Neural cell (in vitro differentiated cells): ENCODE data around the gene SORL1-AS1.

Experiments used
- H2AFZ ChIP-seq: fragments of 200-600, 300-800 bp; sonication (generic), shearing (Covaris generic); 2 replicates; pipeline ENCODE4 v1.6.0; 2014; ENCODE audit warnings: low read depth, mild to moderate bottlenecking, antibody characterized with exemption, low read length, moderate library complexity
- H3F3A ChIP-seq: fragments of 200-600 bp; shearing (Covaris generic); 2 replicates; pipeline ENCODE4 v1.6.1; 2016; ENCODE audit warnings: mild to moderate bottlenecking, moderate library complexity, mixed read lengths, antibody characterized with exemption, low read length; ENCODE audit not compliant: insufficient read depth, poor library complexity, severe bottlenecking
- H3K27ac ChIP-seq: fragments of 200-600, 300-800 bp; sonication (generic), shearing (Covaris generic); 2 replicates; pipeline ENCODE4 v1.5.1; 2014; ENCODE audit warnings: mild to moderate bottlenecking, low read length, moderate library complexity
- H3K27me3 ChIP-seq: fragments of 300-800, 200-600 bp; sonication (generic), shearing (Covaris generic); 2 replicates; pipeline ENCODE4 v1.6.0; 2014; ENCODE audit warnings: mild to moderate bottlenecking, low read depth, low read length, moderate library complexity; ENCODE audit not compliant: insufficient read depth
- H3K36me3 ChIP-seq: fragments of 300-800, 200-600 bp; sonication (generic), shearing (Covaris generic); 2 replicates; pipeline ENCODE4 v1.5.1; 2014; ENCODE audit warnings: mild to moderate bottlenecking, antibody characterized with exemption, low read length, moderate library complexity; ENCODE audit not compliant: insufficient read depth
- H3K4me2 ChIP-seq: fragments of 300-800, 200-600 bp; sonication (generic), shearing (Covaris generic); 2 replicates; pipeline ENCODE4 v1.6.0; 2014; ENCODE audit warnings: mild to moderate bottlenecking, low read length
- H3K4me3 ChIP-seq: fragments of 300-800, 200-600 bp; sonication (generic), shearing (Covaris generic); 2 replicates; pipeline ENCODE4 v1.5.1; 2014; ENCODE audit warnings: mild to moderate bottlenecking, low read length, moderate library complexity
- H3K79me2 ChIP-seq: fragments of 200-600 bp; shearing (Covaris generic); replicated peaks from 2 replicates; pipeline ENCODE4 v1.6.0; 2014; ENCODE audit warnings: mild to moderate bottlenecking, low read length, moderate library complexity; ENCODE audit not compliant: insufficient read depth
- H3K9ac ChIP-seq: fragments of 300-800, 200-600 bp; sonication (generic), shearing (Covaris generic); 2 replicates; pipeline ENCODE4 v1.6.1; 2016; ENCODE audit warnings: mild to moderate bottlenecking, low read length, mixed read lengths
- H3K9me2 ChIP-seq: fragments of 200-600 bp; shearing (Covaris generic); 2 replicates; pipeline ENCODE4 v1.6.1; 2016; ENCODE audit warnings: mild to moderate bottlenecking, low read length, mixed read lengths; ENCODE audit not compliant: insufficient read depth
- H3K9me3 ChIP-seq: fragments of 200-600, 300-800 bp; sonication (generic), shearing (Covaris generic); 2 replicates; pipeline ENCODE4 v1.6.1; 2016; ENCODE audit warnings: mild to moderate bottlenecking, mixed run types, low read length, moderate library complexity, mixed read lengths
- H4K20me1 ChIP-seq: fragments of 200-600 bp; shearing (Covaris generic); 2 replicates; pipeline ENCODE4 v1.6.1; 2016; ENCODE audit warnings: mild to moderate bottlenecking, mixed run types; ENCODE audit not compliant: insufficient read depth
- CTCF ChIP-seq: fragments of 450-650 bp; IDR thresholded peaks from 2 replicates; pipeline ENCODE4 v1.5.1; 2014; ENCODE audit warnings: antibody characterized with exemption, mild to moderate bottlenecking, moderate library complexity; ENCODE audit not compliant: poor library complexity, severe bottlenecking
- EP300 ChIP-seq: fragments of 450-650 bp; conservative IDR thresholded peaks from 2 replicates; pipeline ENCODE4 v1.6.1; 2014; ENCODE audit warnings: antibody characterized with exemption, mild to moderate bottlenecking, moderate library complexity; ENCODE audit not compliant: poor library complexity, severe bottlenecking
- EZH2 ChIP-seq: fragments of 200-600, 300-800 bp; shearing (Covaris generic), sonication (generic); IDR thresholded peaks from 2 replicates; pipeline ENCODE4 v1.6.1; 2014; ENCODE audit warnings: antibody characterized with exemption, low read length, borderline replicate concordance, mild to moderate bottlenecking; ENCODE audit not compliant: insufficient read depth, poor library complexity, severe bottlenecking
- MXI1 ChIP-seq: fragments of 450-650 bp; conservative IDR thresholded peaks from 2 replicates; pipeline ENCODE4 v1.6.1; 2014; ENCODE audit warnings: antibody characterized with exemption, mild to moderate bottlenecking; ENCODE audit not compliant: poor library complexity, severe bottlenecking
- POLR2AphosphoS5 ChIP-seq: IDR thresholded peaks from 2 replicates; pipeline ENCODE4 v1.6.1; 2012
- RAD21 ChIP-seq: fragments of 450-650 bp; conservative IDR thresholded peaks from 2 replicates; pipeline ENCODE4 v1.6.1; 2014; ENCODE audit warnings: antibody characterized with exemption, mild to moderate bottlenecking, moderate library complexity
- REST ChIP-seq: IDR thresholded peaks from 2 replicates; pipeline ENCODE4 v1.6.1; 2012; ENCODE audit warnings: borderline replicate concordance
- SMC3 ChIP-seq: fragments of 450-650 bp; conservative IDR thresholded peaks from 2 replicates; pipeline ENCODE4 v1.6.1; 2014; ENCODE audit warnings: antibody characterized with exemption, mild to moderate bottlenecking, moderate library complexity; ENCODE audit not compliant: poor library complexity
- TAF1 ChIP-seq: IDR thresholded peaks from 2 replicates; pipeline ENCODE4 v1.6.1; 2012; ENCODE audit warnings: low read depth

Gene SORL1-AS1

GRCh38 chr11:121417055-121417551 is 35.7 kb downstream of the SORL1-AS1 start:
- no peak overlapping the region for H3K4me3 ChIP-seq
- H3K79me2 ChIP-seq, result no peaks in the 10 kb centered on the region
- TF ChIP-seq REST (no peak), MXI1 (no peak)
- no peak overlapping the region for H2AFZ ChIP-seq
- H3F3A ChIP-seq, result no peaks in the 10 kb centered on the region
- H3K9me2 ChIP-seq, result no peaks in the 10 kb centered on the region
- no peaks in the 10 kb centered on the region for H4K20me1 ChIP-seq
- H3K9me3 ChIP-seq, result no peaks in the 10 kb centered on the region
- H3K4me2 ChIP-seq, result no peak overlapping the region
- H3K36me3 ChIP-seq, result no peaks in the 10 kb centered on the region
- no peak overlapping the region for H3K27ac ChIP-seq
- H3K9ac ChIP-seq, result no peak overlapping the region
- no peaks in the 10 kb centered on the region for H3K27me3 ChIP-seq

- Histone ChIP-seq H3K9ac (no peak overlapping the region), H2AFZ (no peak overlapping the region), H3K4me2 (no peak overlapping the region), H3K4me3 (no peak overlapping the region), H3K9me3 (no peaks in the 10 kb centered on the region), H4K20me1 (no peaks in the 10 kb centered on the region), H3K27ac (no peak overlapping the region), H3F3A (no peaks in the 10 kb centered on the region), H3K9me2 (no peaks in the 10 kb centered on the region), H3K27me3 (no peaks in the 10 kb centered on the region), H3K79me2 (no peaks in the 10 kb centered on the region), H3K36me3 (no peaks in the 10 kb centered on the region)
- TF ChIP-seq EP300 (no peak), TAF1 (no peak), EZH2 (no peak), RAD21 (no peak), MXI1 (no peak), CTCF (no peak), REST (no peak), SMC3 (no peak), POLR2AphosphoS5 (no peak)
Observed at GRCh38 chr11:121415856-121416255, 36.9 kb downstream of the SORL1-AS1 start.
